HFF-Myc (cell line): ENCODE measurements around the gene PLD4.

Experiments
- DNase-seq: peaks from one replicate; pipeline ENCODE4 v3.0.0-alpha.2; 2011; ENCODE audit warnings: low read depth; ENCODE audit errors: extremely low read depth
- H3K4me3 ChIP-seq: replicated peaks from 2 replicates; pipeline ENCODE4 v1.5.1; 2011; ENCODE audit warnings: low read depth, mild to moderate bottlenecking, control low read depth, low read length
- TF ChIP-seq, protein P1 (sequence below): IDR thresholded peaks from 2 replicates; pipeline ENCODE4 v1.5.1; 2012; ENCODE audit warnings: mild to moderate bottlenecking, low read depth, low read length, control low read depth; ENCODE audit errors: missing control alignments

The PLD4 gene

DNA sequence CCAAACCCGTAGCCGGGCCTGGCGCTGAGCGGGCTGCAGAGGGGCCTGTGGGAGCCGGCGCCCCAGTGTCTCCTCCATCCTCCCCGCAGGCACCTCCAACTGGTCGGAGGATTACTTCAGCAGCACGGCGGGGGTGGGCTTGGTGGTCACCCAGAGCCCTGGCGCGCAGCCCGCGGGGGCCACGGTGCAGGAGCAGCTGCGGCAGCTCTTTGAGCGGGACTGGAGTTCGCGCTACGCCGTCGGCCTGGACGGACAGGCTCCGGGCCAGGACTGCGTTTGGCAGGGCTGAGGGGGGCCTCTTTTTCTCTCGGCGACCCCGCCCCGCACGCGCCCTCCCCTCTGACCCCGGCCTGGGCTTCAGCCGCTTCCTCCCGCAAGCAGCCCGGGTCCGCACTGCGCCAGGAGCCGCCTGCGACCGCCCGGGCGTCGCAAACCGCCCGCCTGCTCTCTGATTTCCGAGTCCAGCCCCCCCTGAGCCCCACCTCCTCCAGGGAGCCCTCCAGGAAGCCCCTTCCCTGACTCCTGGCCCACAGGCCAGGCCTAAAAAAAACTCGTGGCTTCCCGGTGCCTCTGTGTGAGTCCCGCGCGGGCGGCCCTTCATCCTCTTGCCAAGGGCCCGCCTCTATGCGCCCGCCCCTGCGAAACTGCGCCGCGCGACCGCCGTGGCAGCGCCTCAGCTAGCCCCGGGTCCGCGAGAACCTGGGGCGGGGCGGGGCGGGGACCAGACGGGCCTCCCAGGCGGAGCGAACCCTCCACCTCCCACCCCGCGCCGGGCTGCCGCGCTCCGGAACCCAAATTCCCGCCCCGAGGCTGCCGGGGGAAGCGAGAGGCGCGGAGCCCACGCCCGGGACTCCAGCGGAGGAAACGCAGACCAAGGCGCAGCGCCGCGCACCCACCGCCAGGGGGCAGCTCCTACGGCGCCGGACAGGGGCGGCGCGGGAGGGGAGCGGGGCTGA lies 8.3 kb downstream of the PLD4 start:
- TF ChIP-seq, protein P1, sequence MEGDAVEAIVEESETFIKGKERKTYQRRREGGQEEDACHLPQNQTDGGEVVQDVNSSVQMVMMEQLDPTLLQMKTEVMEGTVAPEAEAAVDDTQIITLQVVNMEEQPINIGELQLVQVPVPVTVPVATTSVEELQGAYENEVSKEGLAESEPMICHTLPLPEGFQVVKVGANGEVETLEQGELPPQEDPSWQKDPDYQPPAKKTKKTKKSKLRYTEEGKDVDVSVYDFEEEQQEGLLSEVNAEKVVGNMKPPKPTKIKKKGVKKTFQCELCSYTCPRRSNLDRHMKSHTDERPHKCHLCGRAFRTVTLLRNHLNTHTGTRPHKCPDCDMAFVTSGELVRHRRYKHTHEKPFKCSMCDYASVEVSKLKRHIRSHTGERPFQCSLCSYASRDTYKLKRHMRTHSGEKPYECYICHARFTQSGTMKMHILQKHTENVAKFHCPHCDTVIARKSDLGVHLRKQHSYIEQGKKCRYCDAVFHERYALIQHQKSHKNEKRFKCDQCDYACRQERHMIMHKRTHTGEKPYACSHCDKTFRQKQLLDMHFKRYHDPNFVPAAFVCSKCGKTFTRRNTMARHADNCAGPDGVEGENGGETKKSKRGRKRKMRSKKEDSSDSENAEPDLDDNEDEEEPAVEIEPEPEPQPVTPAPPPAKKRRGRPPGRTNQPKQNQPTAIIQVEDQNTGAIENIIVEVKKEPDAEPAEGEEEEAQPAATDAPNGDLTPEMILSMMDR: peak; percentile 59
- DNase-seq: peak; percentile 37
- peak overlapping the region; percentile 41 for H3K4me3 ChIP-seq

DNA sequence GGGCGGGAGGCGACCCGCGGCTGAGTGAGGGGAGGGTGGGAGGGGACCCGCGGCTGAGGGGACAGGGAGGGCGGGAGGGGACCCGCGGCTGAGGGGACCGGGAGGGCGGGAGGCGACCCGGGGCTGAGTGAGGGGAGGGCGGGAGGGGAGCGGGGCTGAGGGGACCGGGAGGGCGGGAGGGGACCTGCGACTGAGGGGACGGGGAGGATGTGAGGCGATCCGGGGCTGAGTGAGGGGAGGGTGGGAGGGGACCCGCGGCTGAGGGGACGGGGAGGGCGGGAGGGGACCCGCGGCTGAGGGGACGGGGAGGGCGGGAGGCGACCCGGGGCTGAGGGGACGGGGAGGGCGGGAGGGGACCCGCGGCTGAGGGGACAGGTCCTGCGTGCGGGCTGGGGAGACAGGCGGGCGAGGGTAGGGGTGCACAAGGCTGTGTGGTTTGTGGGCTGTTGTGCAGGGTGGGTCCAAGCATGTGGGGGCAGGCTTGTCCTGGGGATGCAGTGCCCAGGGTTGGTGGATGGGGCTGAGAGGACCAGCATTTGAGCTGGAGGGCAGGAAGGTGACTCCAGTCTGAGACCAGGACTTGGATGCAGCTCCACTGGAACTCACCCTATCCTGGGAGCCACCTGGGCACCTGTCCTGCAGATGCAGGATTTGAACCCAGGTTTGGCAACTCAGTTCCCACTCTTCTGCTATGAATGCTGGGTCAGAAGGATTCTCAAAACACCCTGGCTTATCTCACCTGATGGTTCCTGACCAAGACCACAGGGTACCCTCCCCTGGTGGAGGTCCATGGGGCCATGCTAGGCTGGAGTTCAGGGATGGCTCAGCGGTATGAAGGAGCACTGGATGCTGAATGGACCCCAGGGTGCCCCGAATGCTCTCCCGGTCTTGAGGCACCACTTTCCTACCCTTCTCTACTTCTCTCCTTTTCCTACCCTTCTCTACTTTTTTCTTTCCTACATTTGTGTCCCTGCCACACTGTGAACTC lies 9.4 kb downstream of the PLD4 start:
- no peak for DNase-seq
- H3K4me3 ChIP-seq: no peak overlapping the region
- TF ChIP-seq, protein P1: no peak

DNA sequence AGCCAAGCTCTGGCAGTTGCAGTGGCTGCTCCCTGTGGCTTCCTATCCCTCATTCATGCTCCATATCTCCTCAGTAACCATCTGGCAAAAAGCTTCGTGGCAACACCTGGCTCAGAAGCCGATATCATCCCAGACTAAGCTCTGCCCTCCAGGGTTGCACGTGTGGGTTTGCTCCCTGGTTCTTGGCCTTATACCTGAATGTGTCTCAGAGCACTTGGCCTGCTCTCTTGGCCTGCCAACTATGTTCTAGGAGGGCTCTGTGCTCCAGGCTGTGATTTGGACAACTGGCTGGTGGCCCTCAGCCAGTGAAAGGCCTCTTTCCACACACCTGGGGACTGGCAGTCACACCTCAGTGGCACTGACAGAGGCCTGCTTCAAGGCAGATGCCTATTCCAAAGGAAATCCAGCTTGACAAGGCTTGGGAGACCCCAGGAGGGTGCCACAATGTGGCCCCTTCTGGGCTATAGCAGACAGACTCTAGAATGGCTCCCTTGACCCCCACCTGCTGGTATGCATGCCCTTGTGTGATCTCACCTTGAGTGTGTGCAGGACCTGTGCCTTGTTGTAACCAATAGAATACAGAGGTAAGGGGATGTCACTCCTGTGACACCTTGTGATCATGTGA lies 10.5 kb downstream of the PLD4 start:
- TF ChIP-seq, protein P1: no peak
- no peak overlapping the region for H3K4me3 ChIP-seq
- DNase-seq: no peak

DNA sequence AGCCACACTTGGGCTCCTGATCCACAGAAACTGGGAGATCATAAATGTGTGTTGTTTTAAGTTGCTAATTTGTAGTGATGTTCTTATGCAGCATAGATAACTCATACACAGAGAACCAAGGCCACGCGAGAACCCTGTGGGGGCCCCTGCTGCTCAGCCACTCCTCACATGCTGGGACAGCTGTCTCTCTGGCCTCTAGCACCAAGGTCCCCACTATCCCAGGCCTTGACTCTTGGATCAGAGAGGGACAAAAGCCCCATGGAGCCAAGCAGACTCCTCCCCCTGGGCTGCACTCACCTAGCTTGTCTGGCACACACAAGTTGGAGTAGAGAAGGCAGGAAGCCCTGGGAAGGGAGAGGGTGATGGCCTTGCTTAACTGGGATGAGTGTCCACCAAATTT lies 11.3 kb downstream of the PLD4 start:
- TF ChIP-seq, protein P1: no peak
- DNase-seq: no peak
- no peak overlapping the region for H3K4me3 ChIP-seq

DNA sequence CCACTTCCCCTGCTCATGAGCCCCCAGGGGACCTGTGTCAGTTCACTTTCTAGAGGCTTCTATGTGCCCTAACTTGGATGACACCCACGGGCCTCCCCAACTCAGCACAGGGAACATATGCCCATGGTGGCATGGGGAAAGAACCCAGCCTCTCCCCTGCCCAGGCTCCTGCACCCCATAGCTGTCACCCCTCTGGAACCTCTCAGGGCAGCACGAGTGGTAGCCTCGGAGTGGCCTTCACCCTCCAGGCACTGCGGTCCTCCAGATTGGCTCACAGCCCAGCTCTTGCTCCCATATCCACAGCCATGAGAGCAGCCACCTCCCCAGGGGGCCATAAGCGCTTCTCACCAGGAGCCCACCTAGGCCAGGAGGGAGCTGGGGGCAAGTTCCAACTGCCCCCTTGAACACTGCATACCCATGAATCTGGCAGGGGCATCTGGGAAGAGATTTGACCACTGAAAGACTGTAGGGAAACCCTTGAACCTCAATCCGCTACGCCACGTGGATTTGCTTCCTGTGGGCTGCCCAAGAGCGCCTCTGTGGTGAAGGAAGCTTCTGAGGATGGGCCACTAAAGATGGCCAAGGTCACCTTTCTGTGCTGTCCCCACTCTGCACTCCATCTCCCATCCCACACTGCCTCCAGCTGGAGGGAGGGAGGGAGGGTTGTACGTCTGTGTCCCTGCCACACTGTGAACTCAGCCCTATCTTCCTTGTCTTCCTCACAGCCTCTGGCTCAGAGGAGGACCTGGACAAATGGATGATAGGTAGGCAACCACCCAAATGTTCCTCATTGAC lies 11.9 kb downstream of the PLD4 start:
- no peak for DNase-seq
- TF ChIP-seq, protein P1: no peak
- H3K4me3 ChIP-seq: no peak overlapping the region
